ENCODE measurements around the gene MROH2A. TPM values are rescaled to one million over a fixed set of nuclear protein-coding genes. Genes with fewer than 3 reads are reported as not detected.

The MROH2A gene
- total RNA-seq, 1 experiment from 2014 or later: not detected

DNA sequence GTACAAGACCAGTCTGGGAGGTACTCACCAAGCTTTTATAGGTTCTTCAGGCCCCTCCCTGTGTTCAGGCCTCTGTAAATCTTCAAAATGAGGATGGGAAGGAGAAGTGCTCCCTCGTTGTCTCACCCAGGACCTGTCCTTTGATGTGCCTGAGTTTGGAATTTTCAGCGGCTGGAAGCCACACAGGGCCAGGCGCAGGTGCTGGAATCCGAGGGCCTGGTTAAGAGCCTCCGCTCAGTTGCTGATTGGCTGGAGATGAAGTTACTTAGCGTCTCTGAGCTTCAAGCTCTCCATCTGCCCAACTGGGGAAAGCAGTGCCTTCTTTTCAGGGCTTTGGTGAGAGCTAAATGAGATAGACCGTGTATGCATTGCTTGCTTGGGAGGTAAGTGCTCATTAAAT lies 46.2 kb downstream of the MROH2A start:
- Histone ChIP-seq H3K27me3 (ENCODE audit: insufficient read depth, low read length) (no peaks in the 10 kb centered on the region), H3K4me3 (replicated peaks in 1 of 2; ENCODE audit: low read depth in 1 of 2, low read length in 2 of 2) (no peak overlapping the region), H2AFZ (ENCODE audit: low read depth, low read length, poor library complexity, severe bottlenecking) (no peak overlapping the region), H3K4me2 (ENCODE audit: low read length) (no peak overlapping the region), H3K36me3 (ENCODE audit: control insufficient read depth in 1 of 2, insufficient read depth in 2 of 2, low read length in 2 of 2) (no peaks in the 10 kb centered on the region), H3K79me2 (ENCODE audit: insufficient read depth, low read length) (no peaks in the 10 kb centered on the region), H3K4me1 (ENCODE audit: control insufficient read depth in 1 of 2, insufficient read depth in 2 of 2, low read length in 2 of 2) (no peaks in the 10 kb centered on the region), H4K20me1 (ENCODE audit: insufficient read depth) (no peaks in the 10 kb centered on the region), H3K27ac (ENCODE audit: low read depth, low read length) (no peak overlapping the region), H3K9me3 (ENCODE audit: control insufficient read depth in 1 of 2, insufficient read depth in 1 of 2, low read depth in 1 of 2, low read length in 2 of 2) (no peaks in the 10 kb centered on the region), H3K9ac (ENCODE audit: low read length) (no peak overlapping the region), H3K9me2 (ENCODE audit: insufficient read depth) (no peaks in the 10 kb centered on the region)
- TF ChIP-seq ELF1 (IDR thresholded peaks at IDR 0.05; ENCODE audit: borderline replicate concordance, low read depth): no peak
- no peak for TF ChIP-seq SP1 (IDR thresholded peaks at IDR 0.05; ENCODE audit: low read depth)
- TF ChIP-seq POLR2AphosphoS5 (IDR thresholded peaks at IDR 0.05; ENCODE audit: low read depth, low read length): no peak
- no peak for TF ChIP-seq SRF (IDR thresholded peaks at IDR 0.05; ENCODE audit: low read depth)
- no peak for TF ChIP-seq EZH2 (IDR thresholded peaks at IDR 0.05)
- no peak for TF ChIP-seq POLR2A (IDR thresholded peaks at IDR 0.05; ENCODE audit: borderline replicate concordance, extremely low read depth, insufficient read depth, insufficient read length)
- no peak for TF ChIP-seq CEBPB (IDR thresholded peaks at IDR 0.05; ENCODE audit: low read depth)
- no peak for TF ChIP-seq ZFX (IDR thresholded peaks at IDR 0.05)
- TF ChIP-seq, protein P1, sequence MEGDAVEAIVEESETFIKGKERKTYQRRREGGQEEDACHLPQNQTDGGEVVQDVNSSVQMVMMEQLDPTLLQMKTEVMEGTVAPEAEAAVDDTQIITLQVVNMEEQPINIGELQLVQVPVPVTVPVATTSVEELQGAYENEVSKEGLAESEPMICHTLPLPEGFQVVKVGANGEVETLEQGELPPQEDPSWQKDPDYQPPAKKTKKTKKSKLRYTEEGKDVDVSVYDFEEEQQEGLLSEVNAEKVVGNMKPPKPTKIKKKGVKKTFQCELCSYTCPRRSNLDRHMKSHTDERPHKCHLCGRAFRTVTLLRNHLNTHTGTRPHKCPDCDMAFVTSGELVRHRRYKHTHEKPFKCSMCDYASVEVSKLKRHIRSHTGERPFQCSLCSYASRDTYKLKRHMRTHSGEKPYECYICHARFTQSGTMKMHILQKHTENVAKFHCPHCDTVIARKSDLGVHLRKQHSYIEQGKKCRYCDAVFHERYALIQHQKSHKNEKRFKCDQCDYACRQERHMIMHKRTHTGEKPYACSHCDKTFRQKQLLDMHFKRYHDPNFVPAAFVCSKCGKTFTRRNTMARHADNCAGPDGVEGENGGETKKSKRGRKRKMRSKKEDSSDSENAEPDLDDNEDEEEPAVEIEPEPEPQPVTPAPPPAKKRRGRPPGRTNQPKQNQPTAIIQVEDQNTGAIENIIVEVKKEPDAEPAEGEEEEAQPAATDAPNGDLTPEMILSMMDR (IDR thresholded peaks at IDR 0.05 in 2 of 3, conservative IDR thresholded peaks at IDR 0.05 in 1 of 3; ENCODE audit: borderline replicate concordance in 1 of 3, insufficient read depth in 1 of 3, low read depth in 2 of 3, low read length in 2 of 3): no peak
- TF ChIP-seq CBX3 (IDR thresholded peaks at IDR 0.05; ENCODE audit: low read depth): no peak
- TF ChIP-seq ZNF274 (IDR thresholded peaks at IDR 0.05; ENCODE audit: low read depth, low read length): no peak
- TF ChIP-seq, protein P2, sequence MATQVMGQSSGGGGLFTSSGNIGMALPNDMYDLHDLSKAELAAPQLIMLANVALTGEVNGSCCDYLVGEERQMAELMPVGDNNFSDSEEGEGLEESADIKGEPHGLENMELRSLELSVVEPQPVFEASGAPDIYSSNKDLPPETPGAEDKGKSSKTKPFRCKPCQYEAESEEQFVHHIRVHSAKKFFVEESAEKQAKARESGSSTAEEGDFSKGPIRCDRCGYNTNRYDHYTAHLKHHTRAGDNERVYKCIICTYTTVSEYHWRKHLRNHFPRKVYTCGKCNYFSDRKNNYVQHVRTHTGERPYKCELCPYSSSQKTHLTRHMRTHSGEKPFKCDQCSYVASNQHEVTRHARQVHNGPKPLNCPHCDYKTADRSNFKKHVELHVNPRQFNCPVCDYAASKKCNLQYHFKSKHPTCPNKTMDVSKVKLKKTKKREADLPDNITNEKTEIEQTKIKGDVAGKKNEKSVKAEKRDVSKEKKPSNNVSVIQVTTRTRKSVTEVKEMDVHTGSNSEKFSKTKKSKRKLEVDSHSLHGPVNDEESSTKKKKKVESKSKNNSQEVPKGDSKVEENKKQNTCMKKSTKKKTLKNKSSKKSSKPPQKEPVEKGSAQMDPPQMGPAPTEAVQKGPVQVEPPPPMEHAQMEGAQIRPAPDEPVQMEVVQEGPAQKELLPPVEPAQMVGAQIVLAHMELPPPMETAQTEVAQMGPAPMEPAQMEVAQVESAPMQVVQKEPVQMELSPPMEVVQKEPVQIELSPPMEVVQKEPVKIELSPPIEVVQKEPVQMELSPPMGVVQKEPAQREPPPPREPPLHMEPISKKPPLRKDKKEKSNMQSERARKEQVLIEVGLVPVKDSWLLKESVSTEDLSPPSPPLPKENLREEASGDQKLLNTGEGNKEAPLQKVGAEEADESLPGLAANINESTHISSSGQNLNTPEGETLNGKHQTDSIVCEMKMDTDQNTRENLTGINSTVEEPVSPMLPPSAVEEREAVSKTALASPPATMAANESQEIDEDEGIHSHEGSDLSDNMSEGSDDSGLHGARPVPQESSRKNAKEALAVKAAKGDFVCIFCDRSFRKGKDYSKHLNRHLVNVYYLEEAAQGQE (IDR thresholded peaks at IDR 0.05; ENCODE audit: low read depth): no peak
- no peak for TF ChIP-seq TCF7L2 (IDR thresholded peaks at IDR 0.05; ENCODE audit: borderline replicate concordance, extremely low read depth, insufficient read depth, insufficient read length)
- TF ChIP-seq EGR1 (IDR thresholded peaks at IDR 0.05; ENCODE audit: low read depth): no peak
- TF ChIP-seq, protein P3, sequence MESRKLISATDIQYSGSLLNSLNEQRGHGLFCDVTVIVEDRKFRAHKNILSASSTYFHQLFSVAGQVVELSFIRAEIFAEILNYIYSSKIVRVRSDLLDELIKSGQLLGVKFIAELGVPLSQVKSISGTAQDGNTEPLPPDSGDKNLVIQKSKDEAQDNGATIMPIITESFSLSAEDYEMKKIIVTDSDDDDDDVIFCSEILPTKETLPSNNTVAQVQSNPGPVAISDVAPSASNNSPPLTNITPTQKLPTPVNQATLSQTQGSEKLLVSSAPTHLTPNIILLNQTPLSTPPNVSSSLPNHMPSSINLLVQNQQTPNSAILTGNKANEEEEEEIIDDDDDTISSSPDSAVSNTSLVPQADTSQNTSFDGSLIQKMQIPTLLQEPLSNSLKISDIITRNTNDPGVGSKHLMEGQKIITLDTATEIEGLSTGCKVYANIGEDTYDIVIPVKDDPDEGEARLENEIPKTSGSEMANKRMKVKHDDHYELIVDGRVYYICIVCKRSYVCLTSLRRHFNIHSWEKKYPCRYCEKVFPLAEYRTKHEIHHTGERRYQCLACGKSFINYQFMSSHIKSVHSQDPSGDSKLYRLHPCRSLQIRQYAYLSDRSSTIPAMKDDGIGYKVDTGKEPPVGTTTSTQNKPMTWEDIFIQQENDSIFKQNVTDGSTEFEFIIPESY (IDR thresholded peaks at IDR 0.05; ENCODE audit: extremely low read depth, insufficient replicate concordance, low read length): no peak
- RAD21 ChIA-PET (ENCODE audit: low non-redundant PET in 1 of 2, low total read pairs in 2 of 2, uncharacterized antibody in 2 of 2, unreplicated experiment in 2 of 2): no interaction called here
- BruUV-seq (replicated peaks): no TSS peak
- intact Hi-C loops (cut with micrococcal nuclease): no loop called here
- DNase-seq (ENCODE audit: low read depth, low spot score) (no peak), ATAC-seq (no peak)
- POLR2A ChIA-PET: no interaction called here
- CTCF ChIA-PET: no interaction called here

Data from HCT116 (cell line).